Stimulated activated CD4-positive, alpha-beta T cell treated with anti-CD3 and anti-CD28 coated beads, Interleukin-15, amount 100 ng/mL, for 1 hour (primary cell): ENCODE measurements around the gene UXS1.
A peak's percentile ranks its signal among the peaks of the same experiment; 100 is the strongest.

ENCODE experiments used
- DNase-seq, 2 donors: peaks; one replicate each; pipeline ENCODE4 v3.0.0-alpha.2; 2020; ENCODE audit warnings: low read depth in 1 of 2, low spot score in 1 of 2

Gene UXS1

GRCh38 chr2:106090916-106091618 is 103.0 kb downstream of the UXS1 start:
- DNase-seq: no peak

DNA sequence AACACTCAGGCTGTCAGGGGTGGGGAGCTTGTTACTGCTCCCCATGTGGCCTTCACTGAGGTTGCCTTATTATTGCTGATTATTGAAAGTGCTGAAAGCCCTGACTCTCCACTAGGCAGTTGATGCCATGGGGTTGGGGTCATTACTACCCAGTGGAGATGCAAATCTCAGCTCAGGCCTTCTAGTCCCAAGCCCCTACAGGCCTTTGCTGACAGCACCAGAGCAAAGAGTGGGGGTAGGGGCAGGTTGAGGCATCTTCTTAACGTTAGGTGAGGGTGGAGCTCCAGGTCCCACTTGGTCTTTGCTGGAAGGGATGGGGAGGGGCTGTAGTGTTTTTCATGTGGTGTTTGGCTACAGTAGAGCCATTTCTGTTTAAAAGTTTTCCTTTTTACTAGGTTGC is 104.5 kb downstream of the UXS1 start:
- no peak for DNase-seq

DNA sequence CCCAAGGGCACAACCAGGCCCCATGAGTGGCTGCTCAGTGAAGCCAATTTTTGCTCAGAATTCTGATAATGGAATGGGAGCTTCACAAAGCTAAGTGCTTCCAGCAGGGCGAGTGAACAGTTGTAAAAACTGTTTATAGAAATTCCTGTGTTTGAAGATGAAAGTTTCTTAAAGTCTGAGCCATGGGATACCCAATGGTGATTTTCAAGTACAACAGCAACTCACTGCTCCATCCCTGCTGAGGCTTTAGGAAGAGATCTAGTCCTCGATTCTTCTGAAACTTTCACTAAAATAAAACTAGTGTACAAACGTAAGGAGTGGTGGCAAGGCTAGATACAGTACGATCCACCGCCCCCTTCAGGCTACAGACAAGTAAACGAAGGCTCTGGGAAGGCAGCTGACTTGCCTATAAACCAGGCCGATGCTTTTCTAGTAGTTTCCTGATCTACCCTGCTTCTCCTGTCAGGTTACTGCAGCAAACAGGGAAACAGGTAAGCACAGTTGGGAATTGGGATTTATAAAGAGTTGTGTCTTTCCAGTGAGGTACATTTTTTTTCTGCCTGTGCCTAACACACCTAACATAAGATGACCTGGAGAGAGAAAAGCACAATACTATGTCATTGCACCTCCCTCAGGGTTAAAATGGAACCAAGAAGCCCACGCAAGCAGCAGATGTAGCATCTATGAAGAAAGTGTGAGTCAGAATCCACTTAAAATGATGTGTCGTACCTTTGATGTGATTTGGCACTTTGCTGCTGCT is 108.7 kb downstream of the UXS1 start:
- DNase-seq: no peak

- DNase-seq: no peak
Observed at GRCh38 chr2:106080959-106081358, 113.1 kb downstream of the UXS1 start.

GRCh38 chr2:106078096-106078495 is 116.0 kb downstream of the UXS1 start:
- no peak for DNase-seq

DNA sequence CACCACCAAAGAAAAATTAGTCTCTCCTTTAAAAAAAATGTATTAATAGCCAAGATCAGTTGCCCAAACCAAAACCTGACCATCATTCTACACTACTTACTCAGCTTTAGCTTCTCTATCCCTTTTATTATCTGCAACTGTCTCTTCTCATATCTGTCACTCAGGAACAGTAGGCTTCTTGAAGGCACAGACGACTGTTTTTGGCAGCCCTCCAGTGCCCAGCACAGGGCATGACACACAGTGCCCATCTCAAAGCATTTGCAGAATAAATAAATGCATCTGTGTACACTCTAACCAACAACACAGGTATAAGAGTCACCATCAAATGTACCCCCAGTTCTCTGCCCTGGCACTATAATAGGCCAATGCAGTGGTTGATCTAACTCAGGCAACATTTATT is 117.2 kb downstream of the UXS1 start:
- DNase-seq: no peak

DNA sequence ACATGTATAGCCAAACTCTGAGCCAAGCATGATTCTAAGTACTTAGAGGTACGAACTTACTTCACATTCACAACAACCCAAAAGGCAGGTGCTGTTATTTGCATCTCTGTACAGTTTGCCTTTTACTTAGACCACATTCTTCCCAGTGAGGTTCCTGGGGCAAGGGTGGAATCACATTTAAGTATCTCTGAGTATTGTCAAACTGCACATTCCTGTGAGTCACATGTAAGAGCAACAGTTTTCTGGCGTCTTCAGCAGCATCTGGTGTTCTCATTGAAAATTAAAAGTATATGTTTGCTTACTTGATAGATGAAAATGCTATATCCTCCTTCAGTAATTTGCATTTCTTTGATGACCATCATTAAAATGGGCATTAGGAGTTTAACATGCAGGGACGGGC is 119.1 kb downstream of the UXS1 start:
- no peak for DNase-seq

DNA sequence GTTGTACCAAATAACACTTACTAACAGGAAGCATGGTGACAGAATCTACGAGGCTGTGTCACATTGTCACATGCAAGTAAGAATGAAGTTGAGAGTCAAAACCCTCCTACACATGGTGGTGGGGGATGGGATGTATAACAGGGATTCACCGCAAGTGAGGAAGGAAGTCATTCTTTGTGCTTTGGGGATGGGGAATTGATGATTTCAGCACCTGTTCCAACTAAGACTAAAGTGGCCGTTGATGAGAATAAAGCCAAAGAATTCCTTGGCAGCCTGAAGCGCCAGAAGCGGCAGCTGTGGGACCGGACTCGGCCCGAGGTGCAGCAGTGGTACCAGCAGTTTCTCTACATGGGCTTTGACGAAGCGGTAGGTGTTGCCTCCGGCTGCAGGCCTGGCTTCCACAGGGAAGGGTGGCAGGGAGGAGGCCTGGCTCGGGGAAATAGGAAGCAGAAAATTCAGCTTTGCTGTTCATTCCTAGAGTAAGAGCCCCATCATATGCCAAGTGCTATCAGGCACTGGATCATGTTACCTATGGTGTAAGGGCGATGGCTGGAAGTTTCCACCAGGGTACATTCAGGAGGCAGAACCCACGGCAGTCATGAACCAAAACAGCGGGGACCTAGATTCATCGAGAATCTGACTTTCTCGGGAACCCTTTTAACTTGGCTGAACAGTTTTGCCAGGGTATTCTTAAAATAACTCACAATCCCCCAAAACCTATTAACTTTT is 120.3 kb downstream of the UXS1 start:
- no peak for DNase-seq

DNA sequence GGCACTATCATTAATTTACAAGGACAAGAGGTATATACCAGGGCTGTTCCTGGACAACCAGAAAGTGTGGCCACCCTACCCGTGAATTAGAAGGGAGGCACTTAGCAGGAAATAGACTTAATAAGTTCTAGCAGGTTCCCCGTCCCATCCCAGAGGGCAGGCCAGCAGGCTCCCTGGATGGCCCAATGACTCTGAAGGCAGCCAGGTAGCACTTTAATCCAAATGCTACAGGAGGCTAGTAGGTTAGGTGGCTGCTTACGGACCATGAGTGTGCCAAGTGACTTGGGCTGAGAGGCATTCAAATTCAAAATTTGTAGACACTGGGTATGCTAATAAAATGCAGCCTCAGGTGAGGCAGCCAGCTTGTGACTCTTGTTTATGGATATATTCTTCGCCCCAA is 123.9 kb downstream of the UXS1 start:
- no peak for DNase-seq

GRCh38 chr2:106068451-106068850 is 125.7 kb downstream of the UXS1 start:
- DNase-seq: no peak

DNA sequence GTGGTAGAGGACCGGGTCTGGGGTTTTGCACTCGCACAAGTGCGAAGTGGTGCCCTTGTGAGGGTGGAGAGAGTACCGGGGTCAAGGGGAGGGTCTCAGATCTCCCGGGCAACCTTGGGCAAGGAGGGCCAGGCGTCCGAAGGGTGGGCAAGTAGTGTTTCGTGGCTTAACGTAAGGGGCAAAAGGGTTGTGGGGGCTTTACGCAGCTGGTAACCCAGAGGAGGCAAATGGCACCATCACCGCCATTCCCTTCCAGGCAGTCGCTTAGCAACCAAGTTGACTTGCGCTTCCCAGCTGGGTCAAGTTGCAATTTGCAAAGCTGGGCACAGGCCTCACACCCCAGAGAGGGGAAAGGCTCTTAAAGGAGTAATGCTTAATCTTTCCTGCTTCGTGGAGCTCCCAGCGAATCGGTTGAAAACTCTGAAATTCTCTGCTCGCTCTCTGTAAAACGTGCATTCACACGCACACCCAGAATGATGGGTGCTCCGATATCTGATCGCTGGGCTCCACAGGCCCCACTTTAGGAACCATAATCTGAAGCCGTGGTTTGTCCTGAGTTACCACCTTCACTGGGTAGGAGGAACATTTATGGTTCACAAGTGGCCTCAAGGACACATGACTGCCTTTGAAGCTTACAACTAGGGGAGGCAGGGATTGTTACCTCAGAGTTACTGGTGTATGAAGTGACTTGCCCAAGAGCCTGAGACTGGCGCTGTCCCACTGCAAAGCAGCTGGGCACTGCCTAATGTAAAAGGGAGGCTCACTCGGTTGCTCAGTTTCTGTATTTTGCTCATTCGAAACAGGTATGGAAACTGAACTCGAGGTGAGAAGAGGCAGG is 127.9 kb downstream of the UXS1 start:
- DNase-seq: no peak

GRCh38 chr2:106065268-106065982 is 128.7 kb downstream of the UXS1 start:
- peak in 1 of 2 donors; percentile 11 for DNase-seq

- DNase-seq: no peak
Observed at GRCh38 chr2:106063181-106063580, 130.9 kb downstream of the UXS1 start.

- DNase-seq: no peak
Observed at GRCh38 chr2:106062627-106063026, 131.5 kb downstream of the UXS1 start.

DNA sequence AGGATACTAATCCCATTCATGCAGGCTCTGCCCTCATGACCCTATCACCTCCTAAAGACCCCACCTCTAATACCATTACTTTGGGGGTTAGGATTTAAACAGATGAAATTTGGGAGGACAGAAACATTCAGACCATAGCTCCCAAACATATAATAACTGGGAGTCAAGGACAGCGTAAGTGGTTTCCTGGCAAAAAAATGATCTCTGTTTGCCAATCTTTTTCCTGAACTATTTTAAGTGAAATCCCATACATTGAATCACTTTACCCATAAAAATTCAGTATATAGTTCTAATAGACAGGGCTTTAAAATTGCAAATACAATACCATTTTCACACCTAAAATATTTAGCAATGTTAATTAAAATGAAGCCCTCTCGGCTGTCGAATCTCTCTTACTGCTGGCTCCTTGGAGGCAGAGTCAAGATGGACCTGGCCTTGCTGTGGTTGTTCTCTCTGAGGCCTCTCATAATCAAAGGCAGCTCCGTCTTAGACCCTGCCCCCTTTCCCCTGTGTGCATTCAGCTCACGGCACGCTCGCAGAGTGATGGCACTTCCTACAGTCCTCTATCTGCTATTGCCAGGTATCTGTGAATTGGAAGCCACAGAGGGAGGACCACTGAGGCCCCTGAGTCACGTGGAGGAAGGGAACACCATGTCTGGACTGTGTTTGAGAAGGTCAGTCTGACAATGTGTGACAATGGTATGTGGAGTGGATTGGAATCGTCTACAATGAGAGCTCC is 132.3 kb downstream of the UXS1 start:
- no peak for DNase-seq

DNA sequence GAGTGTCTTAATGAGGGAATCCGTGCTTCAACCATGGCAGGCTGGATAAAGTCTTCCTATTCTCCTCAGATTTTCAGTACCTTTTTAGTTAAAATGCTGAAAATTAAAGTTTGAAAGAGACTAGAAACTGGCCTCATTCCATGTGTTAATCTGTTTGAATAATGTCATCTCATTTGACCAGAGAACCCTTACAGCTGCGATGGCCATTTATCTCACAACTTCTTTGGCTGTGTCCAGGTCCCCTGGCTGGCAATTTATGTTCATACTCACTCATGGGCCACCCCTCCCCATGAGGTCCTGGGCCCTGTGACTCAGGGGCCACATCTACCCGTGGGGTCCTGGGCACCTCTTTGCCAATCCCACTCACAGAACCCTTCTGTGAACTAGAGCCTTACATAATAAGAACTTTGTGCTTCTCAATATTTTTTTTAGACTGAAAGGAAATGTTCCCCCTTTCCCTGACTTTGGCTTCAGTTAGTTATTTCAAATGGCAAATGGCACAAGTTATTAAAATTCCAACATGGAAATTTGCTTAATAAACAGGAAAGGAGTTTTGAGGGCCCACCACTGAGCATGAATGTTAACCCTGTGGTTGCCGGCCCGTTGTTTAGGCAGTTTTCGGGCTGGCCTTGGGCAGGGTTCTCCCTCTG is 134.6 kb downstream of the UXS1 start:
- no peak for DNase-seq

DNA sequence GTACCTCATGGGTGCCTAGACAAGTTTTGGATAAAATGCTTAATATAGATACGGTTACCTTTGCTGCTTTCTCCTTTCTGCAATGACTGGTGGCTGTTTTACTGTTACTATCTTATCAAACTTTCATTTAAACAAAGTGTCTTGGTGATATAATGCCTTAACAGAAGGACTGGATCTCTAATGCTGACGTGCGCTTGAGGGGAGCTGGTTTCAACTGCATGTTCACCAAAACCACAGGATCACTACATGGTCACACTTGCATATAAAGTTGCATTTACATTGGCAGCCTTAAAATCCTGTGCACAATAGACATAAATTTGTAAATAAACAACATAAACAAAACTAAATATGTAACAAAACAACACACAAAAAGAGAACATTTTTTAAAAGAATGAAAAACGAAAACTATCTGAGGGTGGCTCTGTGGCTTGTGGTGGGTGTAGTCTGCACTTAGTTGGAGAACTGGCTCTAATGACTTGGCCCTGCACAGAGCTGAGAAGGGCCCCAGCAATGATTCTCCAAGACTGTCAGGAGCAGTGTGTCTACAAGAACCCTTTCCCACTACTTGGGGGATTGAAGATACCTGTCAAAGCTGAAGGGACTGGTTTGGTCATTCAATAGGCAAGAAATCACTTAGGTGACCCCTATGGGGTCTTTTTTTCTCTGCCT is 135.5 kb downstream of the UXS1 start:
- no peak for DNase-seq

GRCh38 chr2:106057206-106057605 is 136.9 kb downstream of the UXS1 start:
- peak in 1 of 2 donors; percentile 17 for DNase-seq
